K562 (cell line): ENCODE measurements around the gene LTBP2. TPM values are rescaled to one million over a fixed set of nuclear protein-coding genes. Genes with fewer than 3 reads are reported as not detected.

Source experiments
- ATAC-seq: fragments of 200-7000 bp; cut with Tn5 transposase; 3 replicates; pipeline ENCODE4 v1.9.1; 2020; ENCODE audit warnings: moderate library complexity
- BruUV-seq: library from RNA; stranded (reverse); fragments of 400-500 nt; replicated peaks from 2 replicates; lab custom pipeline; 2021; lab: Mats Ljungman, UMichigan
- CTCF ChIA-PET: fragments of 300-600 bp; formaldehyde crosslinking; extraction: SDS; loops from one replicate; lab custom pipeline; 2021; ENCODE audit warnings: low intra/inter-chr PET ratio; lab: Yijun Ruan, JAX
- POLR2A ChIA-PET: fragments of 300-600, 350-650 bp; sonication (Branson Sonifier 250); formaldehyde crosslinking; extraction: SDS; loops from one replicate; lab custom pipeline; 2021; ENCODE audit warnings: antibody characterized with exemption, inconsistent platforms; lab: Yijun Ruan, JAX
- DNase-seq, 4 experiments: peaks; one replicate each; pipeline versions ENCODE4 v3.0.0 to v3.0.0-alpha.2; 2011 to 2018; ENCODE audit warnings: low spot score in 3 of 4, mixed read lengths in 3 of 4; ENCODE audit errors: extremely low read depth in 1 of 4
- FAIRE-seq: peaks from 2 replicates; lab custom pipeline; 2011; peaks lifted over from hg19 to GRCh38; lab: Jason Lieb, UNC
- H2AFZ ChIP-seq: 2 replicates; pipeline ENCODE4 v1.6.0; 2011; ENCODE audit warnings: low read depth, low read length, control low read depth, inconsistent platforms
- H3K27ac ChIP-seq: fragments of 200-600 bp; 3 replicates; pipeline ENCODE4 v1.8.0; 2011; ENCODE audit warnings: low read depth, mild to moderate bottlenecking, control low read depth, inconsistent platforms, low read length, moderate library complexity, mixed read lengths; ENCODE audit errors: extremely low read depth
- H3K27me3 ChIP-seq, 2 experiments: fragments of 300-600 bp in 1 of 2; 2 replicates in 1 of 2; 3 replicates in 1 of 2; pipeline versions ENCODE4 v1.6.0 to v1.8.0; 2011; ENCODE audit warnings: inconsistent platforms in 2 of 2, low read length in 2 of 2, mild to moderate bottlenecking in 1 of 2, mixed read lengths in 1 of 2, moderate library complexity in 1 of 2; ENCODE audit not compliant: control insufficient read depth in 2 of 2, insufficient read depth in 2 of 2
- H3K36me3 ChIP-seq: fragments of 300-600 bp; 3 replicates; pipeline ENCODE4 v1.8.0; 2011; ENCODE audit warnings: mild to moderate bottlenecking, low read length, inconsistent platforms; ENCODE audit not compliant: control insufficient read depth, insufficient read depth
- H3K4me1 ChIP-seq, 2 experiments: fragments of 200-600 bp in 1 of 2; replicated peaks in 1 of 2; 2 replicates in 1 of 2; 3 replicates in 1 of 2; pipeline versions ENCODE4 v1.5.1 to v1.8.0; 2011; ENCODE audit warnings: inconsistent platforms in 2 of 2, low read length in 2 of 2, mild to moderate bottlenecking in 1 of 2, mixed read lengths in 1 of 2, moderate library complexity in 1 of 2; ENCODE audit not compliant: control insufficient read depth in 2 of 2, insufficient read depth in 2 of 2
- H3K4me2 ChIP-seq: 2 replicates; pipeline ENCODE4 v1.6.1; 2011; ENCODE audit warnings: low read length, control low read depth, inconsistent platforms, mixed read lengths; ENCODE audit not compliant: insufficient read depth
- H3K4me3 ChIP-seq: fragments of 200-600 bp; sonication (generic), shearing (Covaris generic); 2 replicates; pipeline ENCODE4 v1.5.1; 2016; ENCODE audit warnings: control low read depth, inconsistent platforms
- H3K79me2 ChIP-seq: fragments of 200-600 bp; 3 replicates; pipeline ENCODE4 v1.8.0; 2011; ENCODE audit warnings: low read length, inconsistent platforms; ENCODE audit not compliant: control insufficient read depth, insufficient read depth
- H3K9ac ChIP-seq, 2 experiments: 2 replicates each; pipeline versions ENCODE4 v1.6.0 to v1.6.1; 2011; ENCODE audit warnings: low read depth in 2 of 2, low read length in 2 of 2, control low read depth in 1 of 2, inconsistent platforms in 1 of 2, mild to moderate bottlenecking in 1 of 2, mixed read lengths in 1 of 2; ENCODE audit not compliant: insufficient read depth in 1 of 2
- H3K9me1 ChIP-seq: one replicate; pipeline ENCODE4 v1.6.0; 2011; ENCODE audit warnings: inconsistent platforms, mild to moderate bottlenecking, low read length, moderate library complexity; ENCODE audit not compliant: control insufficient read depth, insufficient read depth
- H3K9me3 ChIP-seq: replicated peaks from 2 replicates; pipeline ENCODE4 v1.5.1; 2011; ENCODE audit warnings: low read depth, low read length, inconsistent platforms; ENCODE audit not compliant: control insufficient read depth, insufficient read depth
- H4K20me1 ChIP-seq: replicated peaks from 2 replicates; pipeline ENCODE4 v1.6.1; 2011; ENCODE audit warnings: low read length, inconsistent platforms, mixed read lengths; ENCODE audit not compliant: control insufficient read depth, insufficient read depth
- CBX5 ChIP-seq: IDR thresholded peaks from 2 replicates; pipeline ENCODE4 v1.6.1; 2014; ENCODE audit warnings: low read depth, borderline replicate concordance
- CEBPG ChIP-seq, 3 experiments: fragments of 200-800 bp in 1 of 3; sonication (Bioruptor generic) in 1 of 3; sonication (generic) in 1 of 3; formaldehyde crosslinking in 1 of 3; IDR thresholded peaks in 2 of 3; conservative IDR thresholded peaks in 1 of 3; 2 replicates each; pipeline versions ENCODE4 v1.6.1 to v1.8.0; 2016 to 2022; ENCODE audit warnings: missing compliant biosample characterization in 2 of 3, missing genetic modification characterization in 2 of 3, mild to moderate bottlenecking in 1 of 3, missing genetic modification reagents in 1 of 3
- DMBX1 ChIP-seq: fragments of 250-450 bp; sonication (Bioruptor Pico); IDR thresholded peaks from 2 replicates; pipeline ENCODE4 v1.8.0; 2022; ENCODE audit warnings: inconsistent platforms, mild to moderate bottlenecking, moderate library complexity, borderline replicate concordance
- E2F8 ChIP-seq: fragments of 450-650 bp; IDR thresholded peaks from 2 replicates; pipeline ENCODE4 v1.7.1; 2018; ENCODE audit warnings: mild to moderate bottlenecking, low read depth; ENCODE audit not compliant: partially characterized antibody
- SMAD1 ChIP-seq: fragments of 150-350 bp; IDR thresholded peaks from 2 replicates; pipeline ENCODE4 v1.6.1; 2014; ENCODE audit warnings: low read length, low read depth; ENCODE audit not compliant: partially characterized antibody
- TEAD1 ChIP-seq, 2 experiments: fragments of 450-650 bp in 1 of 2; sonication (generic) in 1 of 2; formaldehyde crosslinking; IDR thresholded peaks; 2 replicates each; pipeline versions ENCODE4 v1.4.0 to v1.8.0; 2020 to 2022; ENCODE audit warnings: mild to moderate bottlenecking in 2 of 2, missing genetic modification reagents in 1 of 2
- ZNF444 ChIP-seq: fragments of 250-450 bp; sonication (Bioruptor Pico); IDR thresholded peaks from 2 replicates; pipeline ENCODE4 v1.4.0; 2020; ENCODE audit warnings: mild to moderate bottlenecking, moderate library complexity
- WGBS: fragments of 100-300 bp; shearing (Covaris generic); methylation state at CpG from one replicate; pipeline ENCODE4 v1.1.6; 2016; ENCODE audit warnings: low coverage, mixed read lengths; ENCODE audit not compliant: insufficient coverage; ENCODE audit errors: missing lambda C conversion rate; 5-methylcytosine and 5-hydroxymethylcytosine counted together
- in situ Hi-C: fragments of 300-500 bp; cut with MboI; formaldehyde crosslinking; loops from 4 replicates; pipeline ENCODE4 v1.15.0; 2018; ENCODE audit warnings: inconsistent platforms, mixed read lengths
- intact Hi-C: fragments of 100-400 bp; cut with micrococcal nuclease; formaldehyde crosslinking; loops from 2 replicates; pipeline ENCODE4 v1.14.2; 2022
- polyA plus RNA-seq, 8 experiments: library from polyadenylated mRNA; depleted of rRNA in 4 of 8; stranded (reverse) in 5 of 8; unstranded in 3 of 8; fragments of >200 nt; fragmentation: Nextera tagmentation in 2 of 8; fragmentation: Illumina TruSeq in 1 of 8; extraction: Ambion mirVana in 2 of 8; extraction: Trizol in 1 of 8; gene quantifications; 2 replicates each; pipeline versions ENCODE4 v1.2.1 to v1.2.3, GENCODE V29; 2011 to 2014; ENCODE audit warnings: inconsistent platforms in 1 of 8, missing spikeins in 1 of 8
- total RNA-seq, 7 experiments: library from RNA; depleted of rRNA in 6 of 7; stranded (reverse); fragments of >200 nt in 6 of 7; fragmentation: Illumina TruSeq in 2 of 7; extraction: Trizol in 2 of 7; gene quantifications; 2 replicates each; pipeline versions ENCODE4 v1.2.1 to v1.2.3, GENCODE V29; 2011 to 2021; ENCODE audit warnings: low replicate concordance in 1 of 7
- TF ChIP-seq, protein P1 (sequence below), 2 experiments: fragments of 250-450 bp in 1 of 2; fragments of 450-650 bp in 1 of 2; sonication (Bioruptor Pico) in 1 of 2; IDR thresholded peaks; 2 replicates each; pipeline versions ENCODE4 v1.6.1 to v1.8.0; 2016 to 2021; ENCODE audit warnings: mild to moderate bottlenecking in 2 of 2, moderate library complexity in 2 of 2, missing compliant biosample characterization in 1 of 2, missing genetic modification characterization in 1 of 2

The LTBP2 gene
- total and polyA plus RNA-seq, 9 of the 15 experiments (the other 6 are each of a cell fraction or from before 2014, with no cell fraction given) = under 0.01 to 0.18 (median 0.03) TPM; not detected in 3

- ChIA-PET POLR2A (interaction anchor here (0.5 kb wide), 1 partner anchor 998 kb away, joined by 3 read pairs; no protein-coding TSS in a partner anchor), CTCF (no interaction called here)
- Histone ChIP-seq H4K20me1 (no peaks in the 10 kb centered on the region), H3K27me3 (peaks cover 7 to 25% of the 10 kb centered on the region in 2 experiments), H3K4me3 (no peak overlapping the region), H3K36me3 (no peaks in the 10 kb centered on the region), H3K9me3 (no peaks in the 10 kb centered on the region), H3K9ac (no peak overlapping the region), H3K4me1 (no peaks in the 10 kb centered on the region), H3K27ac (no peak overlapping the region), H3K9me1 (no peaks in the 10 kb centered on the region), H3K4me2 (no peak overlapping the region), H2AFZ (no peak overlapping the region), H3K79me2 (no peaks in the 10 kb centered on the region)
- intact Hi-C loops (no loop called here), in situ Hi-C loops (no loop called here)
- no peak for FAIRE-seq
- DNase-seq = no peak
- no TSS peak for BruUV-seq
- ATAC-seq = no peak
- no peak for TF ChIP-seq DMBX1 (CRISPR knock-in tag)
- TF ChIP-seq ZNF444 (CRISPR knock-in tag) = no peak
- no peak for TF ChIP-seq E2F8
- TF ChIP-seq CBX5 = no peak
- TF ChIP-seq TEAD1 (CRISPR knock-in tag; IDR thresholded peaks at IDR 0.05) = no peak
- no peak for TF ChIP-seq CEBPG (CRISPR knock-in tag; IDR thresholded peaks at IDR 0.05)
- no peak for TF ChIP-seq CEBPG (tag; conservative IDR thresholded peaks at IDR 0.05 in 1 of 2, IDR thresholded peaks at IDR 0.05 in 1 of 2)
- TF ChIP-seq, protein P1, sequence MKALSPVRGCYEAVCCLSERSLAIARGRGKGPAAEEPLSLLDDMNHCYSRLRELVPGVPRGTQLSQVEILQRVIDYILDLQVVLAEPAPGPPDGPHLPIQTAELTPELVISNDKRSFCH (CRISPR knock-in tag; IDR thresholded peaks at IDR 0.05) = no peak
- TF ChIP-seq, protein P1 (tag; IDR thresholded peaks at IDR 0.05) = no peak
- no peak for TF ChIP-seq SMAD1
- WGBS = 0% methylated on average over 10 of the region's 10 CpGs
Observed at GRCh38 chr14:74542056-74542685, 69.9 kb downstream of the LTBP2 start.
